Stimulated activated CD4-positive, alpha-beta T cell treated with anti-CD3 and anti-CD28 coated beads, Interleukin-12 subunit alpha, Interleukin-12 subunit beta, amount 100 ng/mL, for 4 hours (primary cell): ENCODE measurements around the gene RSRC1.
"Not testable (repeated sequence)": the region's sequence is repeated elsewhere in the genome, so short reads cannot be mapped to it uniquely, and the experiment has no call there.

Source experiments
- DNase-seq: peaks from one replicate; pipeline ENCODE4 v3.0.0-alpha.2; 2020

RSRC1 gene

GRCh38 chr3:158483701-158484235 lies 373.9 kb downstream of the RSRC1 start:
- no peak for DNase-seq

GRCh38 chr3:158486200-158486599 lies 376.3 kb downstream of the RSRC1 start:
- no peak for DNase-seq

DNA sequence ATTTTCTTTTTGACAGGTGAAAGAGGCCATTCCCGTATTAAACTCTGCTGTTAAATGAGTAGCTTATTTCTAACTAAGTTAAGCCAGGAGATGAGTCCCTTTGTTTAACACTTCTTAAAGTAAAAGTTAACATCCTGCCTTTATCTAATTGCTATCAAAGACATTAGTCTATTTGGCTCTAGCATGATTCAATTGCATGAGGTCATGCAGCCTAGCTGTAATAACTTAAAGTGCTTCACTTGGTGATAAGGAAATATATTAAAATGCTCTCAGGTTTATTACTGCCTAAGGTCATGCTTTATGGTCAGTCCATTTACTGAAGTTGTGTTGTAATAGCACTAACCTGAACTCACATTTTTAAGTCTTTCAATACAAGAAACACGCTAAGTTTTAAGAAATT lies 378.8 kb downstream of the RSRC1 start:
- no peak for DNase-seq

- DNase-seq: no peak
Measured at GRCh38 chr3:158489181-158489580, 379.3 kb downstream of the RSRC1 start.

GRCh38 chr3:158491968-158492367 lies 382.1 kb downstream of the RSRC1 start:
- DNase-seq: no peak

GRCh38 chr3:158492685-158493084 lies 382.8 kb downstream of the RSRC1 start:
- no peak for DNase-seq

GRCh38 chr3:158493931-158494330 lies 384.0 kb downstream of the RSRC1 start:
- DNase-seq: no peak

GRCh38 chr3:158494673-158495072 lies 384.8 kb downstream of the RSRC1 start:
- DNase-seq: no peak

GRCh38 chr3:158495398-158495902 lies 385.6 kb downstream of the RSRC1 start:
- not testable (repeated sequence) for DNase-seq

DNA sequence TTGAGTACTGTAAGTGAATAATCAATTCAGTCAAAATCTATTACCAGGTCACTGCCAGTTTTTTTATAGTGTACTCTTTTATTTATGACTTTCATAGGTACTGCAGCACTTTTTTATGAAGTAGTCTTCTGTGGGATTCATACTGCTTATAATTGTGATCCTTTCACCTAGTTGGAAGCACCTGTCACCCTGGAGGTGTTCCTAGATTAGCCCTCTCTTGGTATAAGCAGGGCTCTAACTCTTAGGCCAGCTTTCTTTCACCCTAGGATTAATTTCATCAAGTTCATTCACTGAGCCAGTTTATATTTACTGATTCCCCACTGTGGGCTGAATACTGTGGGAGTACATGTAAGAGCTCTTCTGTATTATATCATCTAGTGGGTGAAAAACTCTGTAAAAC lies 395.2 kb downstream of the RSRC1 start:
- no peak for DNase-seq

DNA sequence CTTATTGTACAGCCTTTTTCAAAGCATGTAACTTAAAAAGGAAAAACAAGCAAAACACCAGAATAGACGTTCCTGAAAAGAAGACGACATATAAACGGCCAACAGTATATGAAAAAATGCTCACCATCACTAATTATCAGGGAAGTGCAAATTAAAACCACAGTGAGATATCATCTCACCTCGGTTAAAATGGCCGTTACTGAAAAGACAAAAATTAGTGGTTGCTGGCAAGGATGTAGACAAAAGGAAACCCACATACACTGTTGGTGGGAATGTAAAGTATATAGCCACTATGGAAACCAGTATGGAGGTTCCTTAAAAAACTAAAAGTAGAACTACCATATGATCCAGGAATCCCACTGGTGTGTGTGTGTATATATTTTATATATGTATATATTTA lies 396.6 kb downstream of the RSRC1 start:
- DNase-seq: no peak

DNA sequence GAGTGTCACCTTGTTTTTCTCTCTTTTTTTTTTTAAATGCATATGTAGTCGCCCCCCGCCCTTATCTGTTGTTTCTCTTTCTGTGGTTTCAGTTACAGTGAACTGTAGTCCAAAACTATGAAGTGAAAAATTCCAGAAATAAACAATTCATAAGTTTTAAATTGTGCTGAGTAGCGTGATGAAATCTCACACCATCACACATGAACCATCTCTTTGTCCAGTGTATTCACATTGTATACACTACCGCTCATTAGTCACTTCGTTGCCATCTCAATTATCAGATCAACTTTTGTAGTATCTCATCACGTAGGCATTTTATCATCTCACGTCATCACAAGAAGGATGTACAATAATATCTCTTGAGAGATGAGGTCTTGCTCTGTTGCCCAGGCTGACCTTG lies 398.6 kb downstream of the RSRC1 start:
- no peak for DNase-seq

DNA sequence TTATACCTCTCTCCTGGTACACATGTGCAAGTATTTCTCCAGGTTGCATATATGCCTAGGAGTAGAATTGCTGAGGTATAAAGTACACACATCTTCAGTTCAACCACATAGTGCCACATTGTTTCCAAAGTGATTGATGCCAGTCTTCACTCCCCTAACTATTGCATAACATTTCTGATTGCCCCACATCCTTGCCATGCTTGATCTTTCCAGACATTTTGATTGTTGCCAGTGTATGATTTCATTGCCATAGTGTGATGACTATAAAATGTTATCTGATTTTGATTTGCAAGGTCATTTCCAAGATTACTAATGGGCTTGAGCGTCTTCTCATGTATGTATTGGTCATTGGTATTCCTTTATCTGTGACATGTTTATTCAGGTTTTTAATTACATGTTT lies 400.0 kb downstream of the RSRC1 start:
- DNase-seq: no peak

DNA sequence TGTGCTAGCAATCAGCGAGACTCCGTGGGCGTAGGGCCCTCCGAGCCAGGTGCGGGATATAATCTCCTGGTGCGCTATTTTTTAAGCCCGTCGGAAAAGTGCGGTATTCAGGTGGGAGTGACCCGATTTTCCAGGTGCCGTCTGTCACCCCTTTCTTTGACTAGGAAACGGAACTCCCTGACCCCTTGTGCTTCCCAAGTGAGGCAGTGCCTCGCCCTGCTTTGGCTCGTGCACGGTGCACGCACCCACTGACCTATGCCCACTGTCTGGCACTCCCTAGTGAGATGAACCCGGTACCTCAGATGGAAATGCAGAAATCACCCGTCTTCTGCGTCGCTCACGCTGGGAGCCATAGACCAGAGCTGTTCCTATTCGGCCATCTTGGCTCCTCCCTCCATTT lies 406.8 kb downstream of the RSRC1 start:
- DNase-seq: not testable (repeated sequence)

- DNase-seq: no peak
Measured at GRCh38 chr3:158519776-158520175, 409.9 kb downstream of the RSRC1 start.

DNA sequence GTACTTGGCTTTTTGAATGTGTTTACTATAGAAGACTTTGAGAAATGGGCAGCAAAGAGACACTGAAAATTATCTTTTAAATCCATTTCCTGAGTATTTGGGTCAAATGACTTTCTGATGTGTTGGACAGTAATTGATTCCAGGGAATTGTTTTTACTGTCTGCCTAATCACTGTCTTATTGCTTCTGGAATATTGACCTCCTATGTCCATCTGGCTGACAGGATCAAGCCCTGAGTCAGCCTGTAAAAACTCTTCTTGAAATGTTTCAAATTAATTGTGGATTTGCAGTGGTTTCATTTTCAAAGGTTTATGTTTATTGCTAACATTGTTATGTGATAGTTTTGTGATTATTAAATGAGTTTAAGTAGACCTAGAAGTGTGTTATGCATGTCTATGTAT lies 410.5 kb downstream of the RSRC1 start:
- no peak for DNase-seq

DNA sequence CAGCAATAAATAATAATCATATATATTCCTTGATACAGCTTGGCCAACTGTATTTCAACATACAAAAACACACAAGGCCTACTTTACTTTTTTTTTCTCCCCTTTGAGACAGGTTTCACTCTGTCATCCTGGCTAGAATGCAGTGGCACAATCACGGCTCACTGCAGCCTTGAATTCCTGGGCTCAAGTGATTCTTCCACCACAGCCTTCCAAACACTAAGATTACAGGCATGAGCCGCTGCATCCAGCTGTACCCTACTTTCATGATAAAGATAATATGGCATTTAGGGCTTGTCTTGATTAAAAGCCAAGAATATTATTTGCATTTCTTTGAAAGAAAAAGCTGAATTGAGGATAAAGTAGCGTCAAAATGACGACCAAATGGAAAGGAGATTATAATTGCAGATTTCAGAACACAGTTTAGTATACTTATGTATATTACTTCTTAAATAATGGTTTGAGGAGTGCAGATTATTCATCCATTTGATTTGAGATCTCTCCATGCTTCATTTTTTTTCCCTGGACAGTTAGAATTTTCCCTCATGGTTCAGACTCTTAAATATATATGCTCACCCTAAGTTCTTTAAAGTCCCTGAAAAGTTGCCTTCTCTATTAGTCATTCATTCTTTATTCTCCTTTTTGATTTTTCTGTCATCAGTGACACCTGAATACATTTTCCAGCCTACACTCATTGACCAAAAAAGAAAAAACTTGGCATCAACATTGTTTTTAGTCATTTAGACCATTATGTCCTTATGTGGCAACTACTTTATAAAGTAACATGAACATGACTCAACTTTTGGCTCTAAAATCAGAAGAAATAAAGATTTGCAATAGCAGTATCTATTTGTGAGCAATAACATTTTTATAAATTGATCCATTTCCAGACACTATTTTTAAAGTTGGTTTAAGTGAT lies 412.6 kb downstream of the RSRC1 start:
- no peak for DNase-seq

GRCh38 chr3:158528076-158528674 lies 418.3 kb downstream of the RSRC1 start:
- no peak for DNase-seq

- DNase-seq: no peak
Measured at GRCh38 chr3:158531334-158531733, 421.4 kb downstream of the RSRC1 start.

DNA sequence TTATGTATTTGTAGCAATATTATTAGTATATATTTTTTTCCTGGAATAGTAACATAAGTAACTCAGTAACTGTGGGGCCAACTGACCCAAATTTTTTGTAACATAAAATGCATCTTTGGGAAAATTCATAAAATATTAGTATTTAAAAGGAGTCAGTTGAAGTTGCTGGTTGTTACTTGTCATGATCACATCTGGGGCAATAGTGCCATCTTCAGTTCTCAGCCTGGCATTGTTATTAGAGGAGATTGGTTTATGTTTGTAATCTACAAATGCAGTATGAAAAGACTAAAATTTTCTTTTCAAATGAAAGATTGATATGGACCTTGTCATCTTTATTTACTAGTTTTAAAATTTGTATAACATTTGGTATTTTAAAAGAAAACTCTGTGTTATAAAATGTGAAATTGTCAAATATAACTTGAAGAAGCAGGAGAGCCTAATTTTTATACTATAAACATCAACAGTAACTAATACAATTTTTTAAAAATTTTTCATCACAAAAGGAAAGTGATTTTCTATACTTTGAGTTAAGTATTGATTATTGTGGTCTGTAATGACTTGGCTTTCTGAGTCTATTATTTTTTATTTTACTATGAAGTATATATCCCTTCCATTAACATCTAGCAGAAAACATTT lies 422.3 kb downstream of the RSRC1 start:
- DNase-seq: no peak

GRCh38 chr3:158535918-158536317 lies 426.0 kb downstream of the RSRC1 start:
- no peak for DNase-seq

DNA sequence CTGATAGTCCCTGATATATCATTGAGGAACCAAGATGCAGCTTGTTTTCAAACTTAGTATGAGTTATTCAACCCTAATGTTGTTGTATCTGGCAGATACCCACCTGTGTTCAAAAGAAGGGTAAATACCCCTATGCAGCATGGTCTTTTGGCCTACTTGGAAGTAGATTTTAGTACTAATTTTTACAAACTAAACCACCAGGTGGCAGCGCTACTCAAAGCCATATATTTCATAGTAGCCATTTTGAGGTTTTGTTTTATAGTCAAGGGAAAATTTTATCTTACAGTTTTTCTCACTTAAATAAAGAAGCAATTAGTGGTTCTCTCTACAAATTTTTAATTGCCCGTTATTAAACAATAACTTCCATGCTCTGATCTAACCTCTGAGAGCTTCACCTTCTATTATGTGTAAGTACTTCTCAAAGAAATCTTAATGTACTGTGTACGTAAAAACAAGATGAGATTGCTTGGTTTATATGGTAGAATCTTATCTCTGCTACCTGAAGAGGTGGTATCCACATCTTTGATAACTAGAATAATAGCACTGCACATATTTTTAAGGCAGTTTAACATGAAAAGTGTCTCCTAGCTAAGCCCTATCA lies 429.6 kb downstream of the RSRC1 start:
- DNase-seq: peak; percentile 23

DNA sequence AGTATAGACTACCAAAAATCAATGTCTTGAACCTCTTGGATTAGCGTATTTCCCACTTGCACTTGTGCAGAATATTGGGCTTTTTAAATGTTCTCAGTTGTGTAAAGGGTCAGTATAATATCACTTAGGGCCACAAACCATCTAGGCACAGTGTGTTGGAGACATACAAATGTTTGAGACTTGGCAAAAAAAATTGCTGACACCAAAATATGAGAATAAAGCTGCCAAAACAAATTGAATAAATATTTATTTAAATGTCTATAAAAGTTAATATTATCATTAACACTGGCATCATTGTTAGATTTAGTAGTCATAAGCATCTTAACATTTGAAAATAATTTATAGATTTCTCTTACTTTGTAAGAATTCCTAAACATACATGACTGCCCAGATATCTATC lies 430.2 kb downstream of the RSRC1 start:
- DNase-seq: no peak
